ENCODE results near the gene KLHDC10.

DNA sequence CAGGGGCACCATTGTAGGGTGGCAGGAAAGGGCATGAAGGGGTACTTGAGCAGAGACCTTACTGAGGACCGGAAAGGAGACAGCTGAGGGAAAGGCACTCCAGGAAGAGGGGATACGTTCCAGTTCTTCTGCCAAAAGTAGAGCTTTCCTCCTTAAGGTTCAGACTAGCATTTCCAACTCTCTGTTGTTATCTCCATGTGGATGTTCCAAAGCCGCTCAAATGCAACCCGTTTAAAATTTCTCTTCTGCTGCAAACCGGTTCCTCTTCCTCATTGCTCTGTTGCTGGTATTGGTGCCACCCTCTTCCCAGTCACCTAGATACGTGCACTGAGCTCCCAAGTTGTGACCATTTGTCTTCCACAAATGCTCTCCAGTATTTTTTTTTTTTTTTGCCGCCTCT is 87.4 kb downstream of the KLHDC10 start:
- TF ChIP-seq, protein P1, sequence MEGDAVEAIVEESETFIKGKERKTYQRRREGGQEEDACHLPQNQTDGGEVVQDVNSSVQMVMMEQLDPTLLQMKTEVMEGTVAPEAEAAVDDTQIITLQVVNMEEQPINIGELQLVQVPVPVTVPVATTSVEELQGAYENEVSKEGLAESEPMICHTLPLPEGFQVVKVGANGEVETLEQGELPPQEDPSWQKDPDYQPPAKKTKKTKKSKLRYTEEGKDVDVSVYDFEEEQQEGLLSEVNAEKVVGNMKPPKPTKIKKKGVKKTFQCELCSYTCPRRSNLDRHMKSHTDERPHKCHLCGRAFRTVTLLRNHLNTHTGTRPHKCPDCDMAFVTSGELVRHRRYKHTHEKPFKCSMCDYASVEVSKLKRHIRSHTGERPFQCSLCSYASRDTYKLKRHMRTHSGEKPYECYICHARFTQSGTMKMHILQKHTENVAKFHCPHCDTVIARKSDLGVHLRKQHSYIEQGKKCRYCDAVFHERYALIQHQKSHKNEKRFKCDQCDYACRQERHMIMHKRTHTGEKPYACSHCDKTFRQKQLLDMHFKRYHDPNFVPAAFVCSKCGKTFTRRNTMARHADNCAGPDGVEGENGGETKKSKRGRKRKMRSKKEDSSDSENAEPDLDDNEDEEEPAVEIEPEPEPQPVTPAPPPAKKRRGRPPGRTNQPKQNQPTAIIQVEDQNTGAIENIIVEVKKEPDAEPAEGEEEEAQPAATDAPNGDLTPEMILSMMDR (conservative IDR thresholded peaks at IDR 0.05): no peak
- no peak for TF ChIP-seq EZH2 (IDR thresholded peaks at IDR 0.05; ENCODE audit: low read depth)
